Naive thymus-derived CD4-positive, alpha-beta T cell (primary cell): ENCODE data around the gene SRRM4. TPM values are rescaled to one million over a fixed set of nuclear protein-coding genes. Genes with fewer than 3 reads are reported as not detected.

Experiments
- ATAC-seq: fragments of 150-1000 bp; cut with Tn5 transposase; 2 replicates; pipeline ENCODE4 v1.10.0; 2021; ENCODE audit warnings: mild to moderate bottlenecking, moderate library complexity
- CTCF ChIA-PET: fragments of 350-600 bp; sonication (Branson Sonifier 250); formaldehyde crosslinking; loops from one replicate; lab custom pipeline; 2021; ENCODE audit warnings: antibody characterized with exemption; lab: Charles Lee
- POLR2A ChIA-PET: fragments of 350-600 bp; sonication (Branson Sonifier 250); formaldehyde crosslinking; loops from one replicate; lab custom pipeline; 2021; ENCODE audit warnings: antibody characterized with exemption, inconsistent platforms; lab: Charles Lee
- DNase-seq, 9 donors: peaks; one replicate each; pipeline versions ENCODE4 v3.0.0 to v3.0.0-alpha.2; 2020 to 2022; ENCODE audit warnings: mixed read lengths in 1 of 9
- H3K27ac ChIP-seq: one replicate; pipeline ENCODE4 v1.7.0; 2013; ENCODE audit warnings: mild to moderate bottlenecking, low read depth, low read length, moderate library complexity
- H3K27me3 ChIP-seq, 2 donors: one replicate each; pipeline ENCODE4 v1.7.0; 2013; ENCODE audit warnings: low read length in 2 of 2, mild to moderate bottlenecking in 2 of 2, moderate library complexity in 2 of 2; ENCODE audit not compliant: control insufficient read depth in 2 of 2, insufficient read depth in 2 of 2
- H3K36me3 ChIP-seq, 3 experiments: 1 replicate in 2 of 3; 2 replicates in 1 of 3; pipeline ENCODE4 v1.7.0; 2013; ENCODE audit warnings: low read length in 3 of 3, mild to moderate bottlenecking in 3 of 3, moderate library complexity in 1 of 3; ENCODE audit not compliant: insufficient read depth in 3 of 3, control insufficient read depth in 2 of 3
- H3K4me1 ChIP-seq, 2 donors: one replicate each; pipeline ENCODE4 v1.7.0; 2013; ENCODE audit warnings: low read length in 2 of 2, mild to moderate bottlenecking in 2 of 2, moderate library complexity in 1 of 2; ENCODE audit not compliant: control insufficient read depth in 2 of 2, insufficient read depth in 2 of 2
- H3K4me3 ChIP-seq: 2 replicates; pipeline ENCODE4 v1.7.0; 2013; ENCODE audit warnings: mild to moderate bottlenecking, low read length
- H3K9me3 ChIP-seq, 3 experiments: 1 replicate in 2 of 3; 2 replicates in 1 of 3; pipeline ENCODE4 v1.7.0; 2013; ENCODE audit warnings: low read length in 3 of 3; ENCODE audit not compliant: control insufficient read depth in 2 of 3
- H3K27ac Mint-ChIP-seq, 9 donors: one replicate each; pipeline ENCODE4 v1.8.0; 2020 to 2022; ENCODE audit warnings: mixed read lengths in 9 of 9, mild to moderate bottlenecking in 8 of 9, moderate library complexity in 5 of 9, inconsistent platforms in 2 of 9
- H3K27me3 Mint-ChIP-seq, 5 donors: one replicate each; pipeline ENCODE4 v1.8.0; 2021 to 2022; ENCODE audit warnings: mixed read lengths in 5 of 5, mild to moderate bottlenecking in 1 of 5
- H3K36me3 Mint-ChIP-seq, 5 donors: one replicate each; pipeline ENCODE4 v1.8.0; 2020 to 2022; ENCODE audit warnings: mixed read lengths in 5 of 5, mild to moderate bottlenecking in 3 of 5, inconsistent platforms in 1 of 5
- H3K4me1 Mint-ChIP-seq, 7 donors: one replicate each; pipeline ENCODE4 v1.8.0; 2020 to 2022; ENCODE audit warnings: mixed read lengths in 7 of 7, mild to moderate bottlenecking in 3 of 7, inconsistent platforms in 1 of 7
- H3K4me3 Mint-ChIP-seq, 10 donors: one replicate each; pipeline ENCODE4 v1.8.0; 2020 to 2022; ENCODE audit warnings: mild to moderate bottlenecking in 10 of 10, mixed read lengths in 10 of 10, moderate library complexity in 6 of 10, inconsistent platforms in 2 of 10
- H3K9me3 Mint-ChIP-seq, 11 donors: one replicate each; pipeline ENCODE4 v1.8.0; 2020 to 2022; ENCODE audit warnings: mixed read lengths in 11 of 11, mild to moderate bottlenecking in 4 of 11, inconsistent platforms in 1 of 11, moderate library complexity in 1 of 11
- intact Hi-C, 2 donors: fragments of 100-400 bp; cut with micrococcal nuclease; formaldehyde crosslinking; loops; one replicate each; pipeline ENCODE4 v1.15.1; 2023
- polyA plus RNA-seq, 2 donors: library from polyadenylated mRNA; unstranded; fragments of 300-500 nt; fragmentation: Illumina TruSeq; gene quantifications; one replicate each; pipeline ENCODE4 v1.2.3, GENCODE V29; 2021
- total RNA-seq, 6 experiments: library from RNA in 5 of 6; stranded (reverse) in 5 of 6; gene quantifications; 1 replicate in 5 of 6; 2 replicates in 1 of 6; pipeline ENCODE4 v1.2.3 and lab custom pipeline; 2021 to 2026

Gene SRRM4
- total RNA-seq (not detected), polyA plus RNA-seq (not detected), total RNA-seq (lab: John Stamatoyannopoulos, UW) (not detected)

- H3K27ac ChIP-seq: no peak within 1 kb of the TSS
- CTCF ChIA-PET: no interaction called here
- peak in 1 of 9 donors; percentile 21 for DNase-seq
These were observed at the start of gene SRRM4 for GRCh38 chr12:118981285-118982211. Gene SRRM4 (plus strand): TSS chr12:118981541. CDS start chr12:118981883, 342 bp downstream.

GRCh38 chr12:118946256-118946655 lies 35.1 kb upstream of the SRRM4 start:
- DNase-seq (no peak), ATAC-seq (no peak)
- Histone ChIP-seq H3K4me3 (no peak overlapping the region), H3K4me1 (no peaks in the 10 kb centered on the region), H3K27ac (no peak overlapping the region), H3K36me3 (no peaks in the 10 kb centered on the region), H3K9me3 (no peaks in the 10 kb centered on the region), H3K27me3 (no peaks in the 10 kb centered on the region)
- Mint-ChIP-seq H3K9me3 (peaks cover 0 to 16% (median 3%) of the 10 kb centered on the region in 11 donors), H3K4me3 (no peak overlapping the region), H3K27ac (no peak overlapping the region), H3K36me3 (no peaks in the 10 kb centered on the region), H3K27me3 (peaks cover 0 to 8% (median 0%) of the 10 kb centered on the region in 5 donors), H3K4me1 (no peaks in the 10 kb centered on the region)
- POLR2A ChIA-PET: no interaction called here
- CTCF ChIA-PET: no interaction called here
- intact Hi-C loops: no loop called here

More at GRCh38 chr12:118981285-118982211, at the start of gene SRRM4:
- Histone ChIP-seq H3K36me3 (no peaks in the 10 kb centered on the region), H3K4me3 (no peak within 1 kb of the TSS), H3K4me1 (no peaks in the 10 kb centered on the region), H3K9me3 (no peaks in the 10 kb centered on the region), H3K27me3 (no peaks in the 10 kb centered on the region)
- Mint-ChIP-seq H3K27ac (no peak within 1 kb of the TSS), H3K36me3 (peaks cover 0 to 11% (median 2%) of the 10 kb centered on the region in 5 donors), H3K4me1 (no peaks in the 10 kb centered on the region), H3K4me3 (no peak within 1 kb of the TSS), H3K9me3 (peaks cover 0 to 38% (median 9%) of the 10 kb centered on the region in 11 donors), H3K27me3 (peaks cover 31 to 56% (median 45%) of the 10 kb centered on the region in 5 donors)
- no peak for ATAC-seq
- intact Hi-C loops: no loop called here
- POLR2A ChIA-PET: no interaction called here

GRCh38 chr12:118958520-118958919 lies 22.8 kb upstream of the SRRM4 start:
- no peak overlapping the region for H3K4me3 Mint-ChIP-seq
- Histone ChIP-seq H3K9me3 (no peaks in the 10 kb centered on the region), H3K27ac (no peak overlapping the region), H3K4me1 (no peaks in the 10 kb centered on the region), H3K36me3 (no peaks in the 10 kb centered on the region), H3K27me3 (no peaks in the 10 kb centered on the region), H3K4me3 (no peak overlapping the region)
- H3K27ac Mint-ChIP-seq: no peak overlapping the region
- H3K36me3 Mint-ChIP-seq: peaks cover 0 to 8% (median 0%) of the 10 kb centered on the region in 5 donors
- H3K27me3 Mint-ChIP-seq: peaks cover 0 to 18% (median 0%) of the 10 kb centered on the region in 5 donors
- peaks cover 0 to 22% (median 13%) of the 10 kb centered on the region in 11 donors for H3K9me3 Mint-ChIP-seq
- CTCF ChIA-PET: no interaction called here
- no peaks in the 10 kb centered on the region for H3K4me1 Mint-ChIP-seq
- POLR2A ChIA-PET: no interaction called here
- intact Hi-C loops: no loop called here
- DNase-seq: no peak
- ATAC-seq: no peak

GRCh38 chr12:118959348-118959747 lies 22.0 kb upstream of the SRRM4 start:
- H3K4me1 Mint-ChIP-seq: no peaks in the 10 kb centered on the region
- CTCF ChIA-PET: no interaction called here
- H3K36me3 ChIP-seq: no peaks in the 10 kb centered on the region

GRCh38 chr12:118959985-118960560 lies 21.3 kb upstream of the SRRM4 start:
- Mint-ChIP-seq H3K4me1 (no peaks in the 10 kb centered on the region), H3K4me3 (no peak overlapping the region), H3K27ac (no peak overlapping the region), H3K36me3 (peaks cover 0 to 4% (median 0%) of the 10 kb centered on the region in 5 donors), H3K9me3 (peaks cover 0 to 20% (median 12%) of the 10 kb centered on the region in 11 donors), H3K27me3 (peaks cover 0 to 8% (median 0%) of the 10 kb centered on the region in 5 donors)
- ChIA-PET POLR2A (no interaction called here), CTCF (no interaction called here)
- DNase-seq (no peak), ATAC-seq (no peak)
- Histone ChIP-seq H3K9me3 (no peaks in the 10 kb centered on the region), H3K4me3 (no peak overlapping the region), H3K4me1 (no peaks in the 10 kb centered on the region), H3K27me3 (no peaks in the 10 kb centered on the region), H3K27ac (no peak overlapping the region), H3K36me3 (no peaks in the 10 kb centered on the region)
- intact Hi-C loops: no loop called here

More at GRCh38 chr12:118959348-118959747, 22.0 kb upstream of the SRRM4 start:
- no peaks in the 10 kb centered on the region for H3K4me1 ChIP-seq
- Mint-ChIP-seq H3K36me3 (peaks cover 0 to 5% (median 0%) of the 10 kb centered on the region in 5 donors), H3K4me3 (no peak overlapping the region), H3K27me3 (peaks cover 0 to 14% (median 0%) of the 10 kb centered on the region in 5 donors), H3K27ac (no peak overlapping the region), H3K9me3 (peaks cover 0 to 19% (median 14%) of the 10 kb centered on the region in 11 donors)
- H3K27ac ChIP-seq: no peak overlapping the region
- DNase-seq (no peak), ATAC-seq (no peak)
- H3K27me3 ChIP-seq: no peaks in the 10 kb centered on the region
- intact Hi-C loops: no loop called here
- H3K4me3 ChIP-seq: no peak overlapping the region
- POLR2A ChIA-PET: no interaction called here
- no peaks in the 10 kb centered on the region for H3K9me3 ChIP-seq

- H3K4me1 Mint-ChIP-seq: no peaks in the 10 kb centered on the region
- H3K27me3 ChIP-seq: no peaks in the 10 kb centered on the region
- ChIA-PET CTCF (no interaction called here), POLR2A (no interaction called here)
- no peak overlapping the region for H3K27ac ChIP-seq
- no peaks in the 10 kb centered on the region for H3K4me1 ChIP-seq
- no peaks in the 10 kb centered on the region for H3K9me3 ChIP-seq
- peaks cover 0 to 17% (median 8%) of the 10 kb centered on the region in 11 donors for H3K9me3 Mint-ChIP-seq
- DNase-seq: no peak
- peaks cover 0 to 4% (median 0%) of the 10 kb centered on the region in 5 donors for H3K36me3 Mint-ChIP-seq
- no peak overlapping the region for H3K27ac Mint-ChIP-seq
- no peak for ATAC-seq
- H3K36me3 ChIP-seq: no peaks in the 10 kb centered on the region
- no peak overlapping the region for H3K4me3 Mint-ChIP-seq
- peaks cover 0 to 5% (median 0%) of the 10 kb centered on the region in 5 donors for H3K27me3 Mint-ChIP-seq
- intact Hi-C loops: no loop called here
- H3K4me3 ChIP-seq: no peak overlapping the region
These were observed 20.5 kb upstream of the SRRM4 start for GRCh38 chr12:118960865-118961264.
